H9 (cell line): ENCODE results near the gene RHOV. TPM values are rescaled to one million over a fixed set of nuclear protein-coding genes. Genes with fewer than 3 reads are reported as not detected.

ENCODE experiments used
- DNase-seq: peaks from one replicate; pipeline ENCODE4 v3.0.0-alpha.2; 2017
- H2AFZ ChIP-seq: one replicate; pipeline ENCODE4 v1.6.1; 2013; ENCODE audit warnings: mild to moderate bottlenecking, low read length, control low read depth, moderate library complexity
- H2AK5ac ChIP-seq: 2 replicates; pipeline ENCODE4 v1.6.1; 2013; ENCODE audit warnings: low read length, control low read depth, mixed read lengths; ENCODE audit not compliant: insufficient read length
- H2BK120ac ChIP-seq: one replicate; pipeline ENCODE4 v1.6.1; 2013; ENCODE audit warnings: low read depth, mild to moderate bottlenecking, low read length, control low read depth, inconsistent platforms; ENCODE audit not compliant: poor library complexity, severe bottlenecking
- H2BK12ac ChIP-seq: 2 replicates; pipeline ENCODE4 v1.6.1; 2013; ENCODE audit warnings: low read length, control low read depth, mixed read lengths, low read depth; ENCODE audit not compliant: insufficient read length
- H2BK15ac ChIP-seq: 2 replicates; pipeline ENCODE4 v1.6.1; 2013; ENCODE audit warnings: low read depth, low read length, control low read depth
- H2BK20ac ChIP-seq: one replicate; pipeline ENCODE4 v1.6.1; 2013; ENCODE audit warnings: low read depth, mild to moderate bottlenecking, low read length, control low read depth, inconsistent platforms; ENCODE audit not compliant: poor library complexity, severe bottlenecking
- H2BK5ac ChIP-seq: 2 replicates; pipeline ENCODE4 v1.6.1; 2013; ENCODE audit warnings: low read length, control low read depth, mixed read lengths; ENCODE audit not compliant: insufficient read length
- H3K14ac ChIP-seq: 2 replicates; pipeline ENCODE4 v1.6.1; 2013; ENCODE audit warnings: low read length, control low read depth; ENCODE audit not compliant: insufficient read depth
- H3K18ac ChIP-seq: 2 replicates; pipeline ENCODE4 v1.6.1; 2013; ENCODE audit warnings: low read depth, mild to moderate bottlenecking, mixed read lengths, low read length, control low read depth; ENCODE audit not compliant: insufficient read length
- H3K23ac ChIP-seq: 2 replicates; pipeline ENCODE4 v1.6.1; 2013; ENCODE audit warnings: low read length, control low read depth, mixed read lengths, low read depth; ENCODE audit not compliant: insufficient read length
- H3K23me2 ChIP-seq: 2 replicates; pipeline ENCODE4 v1.6.1; 2013; ENCODE audit warnings: low read depth, mild to moderate bottlenecking, mixed read lengths, low read length, control low read depth; ENCODE audit not compliant: insufficient read length, poor library complexity, severe bottlenecking
- H3K27ac ChIP-seq: 2 replicates; pipeline ENCODE4 v1.5.1; 2013; ENCODE audit warnings: low read length, control low read depth, mixed read lengths, low read depth; ENCODE audit not compliant: insufficient read length
- H3K27me3 ChIP-seq: 2 replicates; pipeline ENCODE4 v1.6.1; 2013; ENCODE audit warnings: low read length, control low read depth, inconsistent platforms; ENCODE audit not compliant: insufficient read depth
- H3K4ac ChIP-seq: 2 replicates; pipeline ENCODE4 v1.6.1; 2013; ENCODE audit warnings: low read depth, mild to moderate bottlenecking, control low read depth, inconsistent platforms, low read length, moderate library complexity
- H3K4me1 ChIP-seq: 2 replicates; pipeline ENCODE4 v1.6.1; 2013; ENCODE audit warnings: low read length, control low read depth, inconsistent platforms; ENCODE audit not compliant: insufficient read depth
- H3K4me2 ChIP-seq: 2 replicates; pipeline ENCODE4 v1.6.1; 2013; ENCODE audit warnings: low read length, control low read depth, mixed read lengths; ENCODE audit not compliant: insufficient read length, insufficient read depth
- H3K56ac ChIP-seq: 2 replicates; pipeline ENCODE4 v1.6.1; 2013; ENCODE audit warnings: low read depth, mild to moderate bottlenecking, mixed read lengths, low read length, control low read depth; ENCODE audit not compliant: insufficient read length
- H3K79me1 ChIP-seq: 2 replicates; pipeline ENCODE4 v1.6.1; 2013; ENCODE audit warnings: low read depth, mild to moderate bottlenecking, moderate library complexity, low read length, control low read depth, inconsistent platforms; ENCODE audit not compliant: insufficient read depth, poor library complexity, severe bottlenecking
- H3K79me2 ChIP-seq: 2 replicates; pipeline ENCODE4 v1.6.1; 2013; ENCODE audit warnings: low read length, control low read depth, inconsistent platforms; ENCODE audit not compliant: insufficient read depth
- H3K9ac ChIP-seq: 2 replicates; pipeline ENCODE4 v1.6.1; 2013; ENCODE audit warnings: low read length, control low read depth, mixed read lengths; ENCODE audit not compliant: insufficient read length; ENCODE audit errors: extremely low read depth
- H3K9me3 ChIP-seq: one replicate; pipeline ENCODE4 v1.6.1; 2013; ENCODE audit warnings: low read depth, low read length, inconsistent platforms; ENCODE audit not compliant: control insufficient read depth
- H3T11ph ChIP-seq: one replicate; pipeline ENCODE4 v1.6.1; 2013; ENCODE audit warnings: mild to moderate bottlenecking, low read length, control low read depth, inconsistent platforms
- H4K20me1 ChIP-seq: one replicate; pipeline ENCODE4 v1.6.1; 2013; ENCODE audit not compliant: control insufficient read depth, insufficient read length, insufficient read depth
- H4K5ac ChIP-seq: 2 replicates; pipeline ENCODE4 v1.6.1; 2013; ENCODE audit warnings: low read depth, mild to moderate bottlenecking, mixed read lengths, low read length, control low read depth; ENCODE audit not compliant: insufficient read length
- H4K8ac ChIP-seq: replicated peaks from 2 replicates; pipeline ENCODE4 v1.6.1; 2013; ENCODE audit warnings: low read length, control low read depth, mixed read lengths, low read depth; ENCODE audit not compliant: insufficient read length
- H4K91ac ChIP-seq: 2 replicates; pipeline ENCODE4 v1.6.1; 2013; ENCODE audit warnings: low read depth, mild to moderate bottlenecking, moderate library complexity, mixed read lengths, low read length, control low read depth; ENCODE audit not compliant: insufficient read length
- H3K27ac Mint-ChIP-seq, 3 experiments: 2 replicates in 2 of 3; 3 replicates in 1 of 3; pipeline ENCODE4 v1.8.0; 2020 to 2021; ENCODE audit warnings: mixed read lengths in 3 of 3, mild to moderate bottlenecking in 1 of 3, moderate library complexity in 1 of 3
- H3K27me3 Mint-ChIP-seq: 2 replicates; pipeline ENCODE4 v1.8.0; 2021; ENCODE audit warnings: low read depth, mild to moderate bottlenecking, moderate library complexity, mixed read lengths
- H3K36me3 Mint-ChIP-seq, 3 experiments: 2 replicates in 2 of 3; 3 replicates in 1 of 3; pipeline ENCODE4 v1.8.0; 2020 to 2021; ENCODE audit warnings: low read depth in 3 of 3, mixed read lengths in 3 of 3; ENCODE audit not compliant: insufficient read depth in 1 of 3
- H3K4me1 Mint-ChIP-seq, 2 experiments: 2 replicates each; pipeline ENCODE4 v1.8.0; 2020; ENCODE audit warnings: mixed read lengths in 2 of 2
- H3K4me3 Mint-ChIP-seq, 2 experiments: 2 replicates in 1 of 2; 3 replicates in 1 of 2; pipeline ENCODE4 v1.8.0; 2020 to 2021; ENCODE audit warnings: mild to moderate bottlenecking in 2 of 2, mixed read lengths in 2 of 2, moderate library complexity in 1 of 2
- H3K9me3 Mint-ChIP-seq, 2 experiments: 2 replicates in 1 of 2; 3 replicates in 1 of 2; pipeline ENCODE4 v1.8.0; 2020; ENCODE audit warnings: mild to moderate bottlenecking in 2 of 2, mixed read lengths in 2 of 2, moderate library complexity in 1 of 2
- WGBS: extraction: QIAGEN DNeasy Blood & Tissue Kit; methylation state at CpG from one replicate; pipeline ENCODE4 v1.1.7; 2013; ENCODE audit warnings: missing lambda C conversion rate, low lambda C conversion rate, mixed read lengths; ENCODE audit not compliant: insufficient read length; ENCODE audit errors: extremely low coverage; 5-methylcytosine and 5-hydroxymethylcytosine counted together
- total RNA-seq: library from RNA; stranded (reverse); gene quantifications from 2 replicates; pipeline ENCODE4 v1.2.1, GENCODE V29; 2021
- TF ChIP-seq, protein P1 (sequence below): fragments of 200-600 bp; sonication (generic); conservative IDR thresholded peaks from 3 replicates; pipeline ENCODE4 v1.8.0; 2021; ENCODE audit warnings: antibody characterized with exemption, mild to moderate bottlenecking

The RHOV gene
- total RNA-seq, 1 experiment from 2014 or later = 3.9 TPM

DNA sequence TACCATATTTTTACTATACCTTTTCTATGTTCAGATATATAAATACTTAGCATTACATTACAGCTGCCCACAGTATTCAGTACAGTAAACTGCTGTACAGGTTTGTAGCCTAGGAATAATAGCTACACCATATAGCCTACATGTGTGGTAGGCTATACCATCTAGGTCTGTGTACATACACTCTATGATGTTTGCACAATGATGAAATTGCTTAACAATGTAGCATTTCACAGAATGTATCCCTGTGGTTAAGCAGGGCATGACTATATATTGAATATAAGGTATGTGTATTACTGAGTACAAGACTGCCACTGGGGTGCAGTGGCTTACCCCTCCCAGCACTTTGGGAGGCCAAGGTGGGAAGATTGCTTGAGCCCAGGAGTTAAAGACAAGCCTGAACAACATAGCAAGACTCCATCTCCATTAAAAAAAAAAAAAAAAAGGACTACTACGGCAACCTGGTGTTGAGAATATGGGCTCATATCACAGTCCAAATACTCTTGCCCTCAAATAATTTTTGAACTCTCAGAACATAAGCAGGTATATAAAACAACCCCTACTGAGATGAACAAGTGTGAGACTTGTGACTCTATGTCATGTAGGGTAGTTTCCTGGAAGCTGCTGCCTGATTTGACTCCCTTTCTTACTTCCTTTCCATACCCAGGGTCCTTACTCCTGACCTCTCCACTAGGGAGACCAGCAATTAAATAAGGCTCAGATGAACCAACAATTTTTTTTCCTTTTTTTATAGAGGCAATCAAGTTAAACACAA, 50.3 kb downstream of the RHOV start:
- WGBS = no CpG with 5 or more reads among the region's 1 CpG
- H2BK120ac ChIP-seq = no peak overlapping the region
- no peaks in the 10 kb centered on the region for H3K23me2 ChIP-seq
- no peak overlapping the region for H3K23ac ChIP-seq
- H3K18ac ChIP-seq = no peak overlapping the region
- H3K4me3 Mint-ChIP-seq = no peak overlapping the region
- H3K4me1 ChIP-seq = no peaks in the 10 kb centered on the region
- no peak for DNase-seq
- no peak overlapping the region for H4K8ac ChIP-seq
- no peak overlapping the region for H4K5ac ChIP-seq
- H3K9ac ChIP-seq = no peak overlapping the region
- H2AK5ac ChIP-seq = no peak overlapping the region
- no peaks in the 10 kb centered on the region for H3K9me3 Mint-ChIP-seq
- no peak overlapping the region for H2BK15ac ChIP-seq
- no peaks in the 10 kb centered on the region for H3K79me2 ChIP-seq
- no peak overlapping the region for H3K56ac ChIP-seq
- H3K4me2 ChIP-seq = no peak overlapping the region
- TF ChIP-seq, protein P1, sequence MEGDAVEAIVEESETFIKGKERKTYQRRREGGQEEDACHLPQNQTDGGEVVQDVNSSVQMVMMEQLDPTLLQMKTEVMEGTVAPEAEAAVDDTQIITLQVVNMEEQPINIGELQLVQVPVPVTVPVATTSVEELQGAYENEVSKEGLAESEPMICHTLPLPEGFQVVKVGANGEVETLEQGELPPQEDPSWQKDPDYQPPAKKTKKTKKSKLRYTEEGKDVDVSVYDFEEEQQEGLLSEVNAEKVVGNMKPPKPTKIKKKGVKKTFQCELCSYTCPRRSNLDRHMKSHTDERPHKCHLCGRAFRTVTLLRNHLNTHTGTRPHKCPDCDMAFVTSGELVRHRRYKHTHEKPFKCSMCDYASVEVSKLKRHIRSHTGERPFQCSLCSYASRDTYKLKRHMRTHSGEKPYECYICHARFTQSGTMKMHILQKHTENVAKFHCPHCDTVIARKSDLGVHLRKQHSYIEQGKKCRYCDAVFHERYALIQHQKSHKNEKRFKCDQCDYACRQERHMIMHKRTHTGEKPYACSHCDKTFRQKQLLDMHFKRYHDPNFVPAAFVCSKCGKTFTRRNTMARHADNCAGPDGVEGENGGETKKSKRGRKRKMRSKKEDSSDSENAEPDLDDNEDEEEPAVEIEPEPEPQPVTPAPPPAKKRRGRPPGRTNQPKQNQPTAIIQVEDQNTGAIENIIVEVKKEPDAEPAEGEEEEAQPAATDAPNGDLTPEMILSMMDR = no peak
- no peak overlapping the region for H4K91ac ChIP-seq
- no peak overlapping the region for H3K4ac ChIP-seq
- no peak overlapping the region for H3T11ph ChIP-seq
- H3K4me1 Mint-ChIP-seq = no peaks in the 10 kb centered on the region
- no peaks in the 10 kb centered on the region; the same call in 1 of the 2 replicates for H3K27me3 Mint-ChIP-seq
- H3K27me3 ChIP-seq = no peaks in the 10 kb centered on the region
- no peaks in the 10 kb centered on the region; a peak in 1 of 7 replicates for H3K36me3 Mint-ChIP-seq
- H3K79me1 ChIP-seq = no peaks in the 10 kb centered on the region
- no peak overlapping the region for H2BK12ac ChIP-seq
- no peak overlapping the region for H2AFZ ChIP-seq
- H3K27ac Mint-ChIP-seq = no peak overlapping the region
- no peak overlapping the region for H3K27ac ChIP-seq
- no peak overlapping the region for H2BK5ac ChIP-seq
- no peaks in the 10 kb centered on the region for H4K20me1 ChIP-seq
- H2BK20ac ChIP-seq = no peak overlapping the region
- H3K14ac ChIP-seq = no peak overlapping the region
- no peaks in the 10 kb centered on the region for H3K9me3 ChIP-seq

Other genes starting within 250 kb of the RHOV start
- 39.2 and 44.8 TPM in 2 replicates for gene RAD51, start 179.1 kb downstream of the RHOV start, total RNA-seq
- 24.9 and 28.3 TPM in 2 replicates for gene RMDN3, start 119.0 kb downstream of the RHOV start, total RNA-seq
- gene GCHFR, start 110.2 kb downstream of the RHOV start, total RNA-seq = 33.0 and 37.0 TPM in 2 replicates
- gene C15orf62, start 104.3 kb downstream of the RHOV start, total RNA-seq = 0.44 and 0.70 TPM in 2 replicates
- gene ZFYVE19, start 67.1 kb downstream of the RHOV start, total RNA-seq = 10.7 and 11.3 TPM in 2 replicates
- 38.3 and 44.4 TPM in 2 replicates for gene DNAJC17, start 66.8 kb downstream of the RHOV start, total RNA-seq
- gene PPP1R14D, start 45.5 kb downstream of the RHOV start, total RNA-seq = not detected in 2 replicates
- gene SPINT1, start 30.2 kb downstream of the RHOV start, total RNA-seq = 129 and 130 TPM in 2 replicates
- 45.0 and 46.1 TPM in 2 replicates for gene VPS18, start 20.2 kb upstream of the RHOV start, total RNA-seq
- gene DLL4, start 55.1 kb upstream of the RHOV start, total RNA-seq = 0.28 and 0.35 TPM in 2 replicates
- 47.2 and 48.7 TPM in 2 replicates for gene CHAC1, start 79.2 kb upstream of the RHOV start, total RNA-seq
- 25.6 and 29.2 TPM in 2 replicates for gene INO80, start 242.0 kb upstream of the RHOV start, total RNA-seq